Esophagus squamous epithelium (tissue), 4 donors: ENCODE data around the gene MYCBP.
"Not testable (repeated sequence)": the region's sequence is repeated elsewhere in the genome, so short reads cannot be mapped to it uniquely, and the experiment has no call there.

ENCODE experiments used
- CTCF ChIP-seq, 6 experiments: fragments of 450-650 bp in 4 of 6; fragments of 200-600 bp in 2 of 6; sonication (generic) in 2 of 6; IDR thresholded peaks; one replicate each; pipeline ENCODE4 v1.5.1; 2016 to 2019; ENCODE audit warnings: antibody characterized with exemption in 6 of 6, mild to moderate bottlenecking in 4 of 6, moderate library complexity in 4 of 6
- POLR2A ChIP-seq, 4 donors: fragments of 450-650 bp; IDR thresholded peaks; one replicate each; pipeline ENCODE4 v1.6.1; 2017; ENCODE audit warnings: antibody characterized with exemption in 4 of 4, mild to moderate bottlenecking in 4 of 4, moderate library complexity in 3 of 4

GRCh38 chr1:38845088-38845487 is 28.1 kb downstream of the MYCBP start:
- not testable (repeated sequence) for TF ChIP-seq POLR2A, CTCF (IDR thresholded peaks at IDR 0.05)
